Measurements from ENCODE around the gene RGL3.
"Not testable (repeated sequence)": the region's sequence is repeated elsewhere in the genome, so short reads cannot be mapped to it uniquely, and the experiment has no call there.

The RGL3 gene

DNA sequence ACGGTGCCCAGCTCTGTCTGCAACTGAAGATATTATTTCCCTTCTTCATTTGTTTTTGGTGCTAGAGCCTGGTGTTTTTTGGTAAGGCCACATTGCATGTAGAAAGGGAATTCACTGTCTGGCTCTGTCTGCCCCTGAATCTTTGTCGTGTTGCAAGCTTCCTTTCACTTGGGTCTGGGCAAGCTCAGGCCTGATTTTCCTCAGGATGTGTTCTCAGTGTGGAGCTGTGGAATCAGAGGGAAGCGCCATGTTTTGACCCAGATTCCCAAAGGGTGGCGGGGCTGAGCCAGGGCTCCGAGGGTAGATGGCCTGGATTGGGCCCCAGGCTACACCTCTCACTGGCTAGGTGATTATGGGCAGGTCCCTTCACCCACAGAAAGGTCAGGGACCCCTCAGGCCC, 24.9 kb upstream of the RGL3 start:
- no peak for DNase-seq (ENCODE audit: low read depth)
- no peak overlapping the region for H3K4me3 ChIP-seq (ENCODE audit: low read depth, low read length)
- TF ChIP-seq, protein P1, sequence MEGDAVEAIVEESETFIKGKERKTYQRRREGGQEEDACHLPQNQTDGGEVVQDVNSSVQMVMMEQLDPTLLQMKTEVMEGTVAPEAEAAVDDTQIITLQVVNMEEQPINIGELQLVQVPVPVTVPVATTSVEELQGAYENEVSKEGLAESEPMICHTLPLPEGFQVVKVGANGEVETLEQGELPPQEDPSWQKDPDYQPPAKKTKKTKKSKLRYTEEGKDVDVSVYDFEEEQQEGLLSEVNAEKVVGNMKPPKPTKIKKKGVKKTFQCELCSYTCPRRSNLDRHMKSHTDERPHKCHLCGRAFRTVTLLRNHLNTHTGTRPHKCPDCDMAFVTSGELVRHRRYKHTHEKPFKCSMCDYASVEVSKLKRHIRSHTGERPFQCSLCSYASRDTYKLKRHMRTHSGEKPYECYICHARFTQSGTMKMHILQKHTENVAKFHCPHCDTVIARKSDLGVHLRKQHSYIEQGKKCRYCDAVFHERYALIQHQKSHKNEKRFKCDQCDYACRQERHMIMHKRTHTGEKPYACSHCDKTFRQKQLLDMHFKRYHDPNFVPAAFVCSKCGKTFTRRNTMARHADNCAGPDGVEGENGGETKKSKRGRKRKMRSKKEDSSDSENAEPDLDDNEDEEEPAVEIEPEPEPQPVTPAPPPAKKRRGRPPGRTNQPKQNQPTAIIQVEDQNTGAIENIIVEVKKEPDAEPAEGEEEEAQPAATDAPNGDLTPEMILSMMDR (IDR thresholded peaks at IDR 0.05; ENCODE audit: low read depth, low read length, missing control alignments) = no peak
- in situ Hi-C loops (cut with HindIII; ENCODE audit: low sequenced_read_pairs) = no loop called here

DNA sequence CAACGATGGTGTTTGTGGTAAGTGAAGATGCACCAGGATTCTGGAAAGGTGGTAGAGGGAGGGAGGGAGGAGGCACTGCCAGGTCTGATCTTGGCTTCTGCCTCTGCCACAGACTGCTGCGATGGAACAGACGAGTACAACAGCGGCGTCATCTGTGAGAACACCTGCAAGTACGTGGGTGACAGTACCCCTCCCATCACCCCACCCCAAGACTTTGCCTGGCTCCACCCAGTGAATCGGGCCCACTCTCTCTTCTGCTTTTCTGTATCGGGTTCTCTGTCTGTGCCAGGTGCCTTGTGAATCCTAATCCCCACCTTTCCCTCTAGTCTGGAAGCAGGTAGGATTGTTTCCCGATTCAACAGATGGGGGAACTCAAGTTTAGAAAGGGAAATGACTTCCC, 18.8 kb upstream of the RGL3 start:
- TF ChIP-seq, protein P1 (IDR thresholded peaks at IDR 0.05; ENCODE audit: low read depth, low read length, missing control alignments) = no peak
- no peak for DNase-seq (ENCODE audit: low read depth)
- no peak overlapping the region for H3K4me3 ChIP-seq (ENCODE audit: low read depth, low read length)
- in situ Hi-C loops (cut with HindIII; ENCODE audit: low sequenced_read_pairs) = no loop called here

DNA sequence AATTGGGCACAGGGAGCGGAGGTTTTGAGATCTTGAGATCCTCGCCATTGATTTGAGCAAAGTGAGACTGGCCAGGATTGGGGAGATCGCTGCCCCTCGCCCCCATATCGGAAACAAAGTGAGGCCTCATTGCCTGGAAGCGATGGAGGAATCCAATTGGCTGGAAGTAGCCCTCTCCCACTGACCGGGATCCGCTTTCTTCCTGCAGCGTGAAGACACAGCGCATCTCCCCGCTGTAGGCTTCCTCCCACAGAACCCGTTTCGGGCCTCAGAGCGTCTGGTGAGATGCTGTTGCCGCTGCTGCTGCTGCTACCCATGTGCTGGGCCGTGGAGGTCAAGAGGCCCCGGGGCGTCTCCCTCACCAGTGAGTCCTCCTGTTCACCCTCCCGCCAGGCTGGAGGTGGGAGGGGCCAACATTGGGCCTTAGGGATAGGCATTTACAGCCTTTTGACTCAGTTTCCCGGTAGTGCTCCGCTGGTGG, 16.8 kb upstream of the RGL3 start:
- H3K4me3 ChIP-seq (ENCODE audit: low read depth, low read length) = peak overlapping the region; percentile 68
- no peak for DNase-seq (ENCODE audit: low read depth)
- TF ChIP-seq, protein P1 (IDR thresholded peaks at IDR 0.05; ENCODE audit: low read depth, low read length, missing control alignments) = no peak
- in situ Hi-C loops (cut with HindIII; ENCODE audit: low sequenced_read_pairs) = no loop called here

DNA sequence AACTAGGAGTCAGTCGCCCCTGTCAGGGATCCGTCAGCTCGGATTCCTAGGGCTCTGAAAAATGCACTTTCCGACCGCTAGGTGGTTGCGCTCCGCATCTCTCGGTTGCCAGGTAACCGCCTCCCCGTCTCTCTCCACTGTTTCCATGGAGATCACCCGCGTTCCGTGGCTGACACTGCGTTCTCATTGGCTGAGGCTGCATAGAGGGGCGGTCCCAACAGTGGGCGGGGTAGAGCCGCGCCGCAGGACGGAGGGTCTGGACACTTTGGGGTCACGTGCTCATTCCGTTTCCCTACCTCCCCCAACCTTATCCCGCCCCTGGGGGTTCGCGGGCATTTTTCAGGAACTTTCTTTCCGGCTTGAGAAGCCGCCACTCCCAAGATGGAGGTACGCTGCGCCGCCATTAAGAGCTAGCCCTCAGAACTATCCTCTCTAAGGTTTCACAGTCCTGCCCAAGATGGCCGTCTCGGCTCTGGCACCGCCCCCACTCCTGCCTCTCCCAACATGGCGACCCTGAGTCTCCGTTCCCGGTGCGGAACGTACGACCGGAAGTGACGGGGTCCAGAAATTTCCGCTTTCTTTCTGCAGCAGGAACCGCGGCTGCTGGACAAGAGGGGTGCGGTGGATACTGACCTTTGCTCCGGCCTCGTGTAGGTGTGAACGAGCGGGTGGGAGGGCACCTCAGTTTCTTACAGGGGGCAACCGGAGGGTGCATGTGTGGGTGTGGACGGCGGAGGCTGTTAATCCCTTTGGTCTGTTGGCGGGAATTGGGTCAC, 16.1 kb upstream of the RGL3 start, which contains the start of the genes ODAD3 and PRKCSH:
Gene ODAD3 (minus strand): TSS at position 65 of the 776 bp plus-strand sequence. CDS start 105 bp downstream, outside the sequence.
Gene PRKCSH (plus strand): TSS at position 579 of the 776 bp plus-strand sequence. CDS start 483 bp downstream, outside the sequence.
- in situ Hi-C loops (cut with HindIII; ENCODE audit: low sequenced_read_pairs) = no loop called here
- DNase-seq (ENCODE audit: low read depth) = peak; percentile 99
- TF ChIP-seq, protein P1 (IDR thresholded peaks at IDR 0.05; ENCODE audit: low read depth, low read length, missing control alignments) = peak; percentile 88
- H3K4me3 ChIP-seq (ENCODE audit: low read depth, low read length) = peak within 1 kb of the TSS; percentile 68

DNA sequence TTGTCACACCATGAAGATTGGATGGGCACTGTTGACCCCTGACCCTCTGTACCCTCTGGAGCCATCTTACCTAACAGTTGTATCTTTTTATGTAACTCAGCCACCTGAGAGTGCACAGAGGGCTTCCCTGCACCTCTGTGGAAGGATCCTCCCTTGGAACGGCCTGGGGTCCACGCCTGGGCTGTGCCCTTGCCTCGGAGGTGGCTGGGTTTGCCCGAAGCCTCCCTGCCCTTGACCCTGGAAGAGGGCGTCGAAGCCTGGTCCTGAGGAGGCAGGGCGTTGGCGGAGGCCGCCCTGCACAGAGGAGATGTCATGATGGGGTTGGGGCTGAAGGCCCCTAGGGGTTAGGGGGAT, 15.6 kb upstream of the RGL3 start:
- in situ Hi-C loops (cut with HindIII; ENCODE audit: low sequenced_read_pairs) = no loop called here
- peak overlapping the region; percentile 68 for H3K4me3 ChIP-seq (ENCODE audit: low read depth, low read length)
- DNase-seq (ENCODE audit: low read depth) = no peak
- TF ChIP-seq, protein P1 (IDR thresholded peaks at IDR 0.05; ENCODE audit: low read depth, low read length, missing control alignments) = no peak

DNA sequence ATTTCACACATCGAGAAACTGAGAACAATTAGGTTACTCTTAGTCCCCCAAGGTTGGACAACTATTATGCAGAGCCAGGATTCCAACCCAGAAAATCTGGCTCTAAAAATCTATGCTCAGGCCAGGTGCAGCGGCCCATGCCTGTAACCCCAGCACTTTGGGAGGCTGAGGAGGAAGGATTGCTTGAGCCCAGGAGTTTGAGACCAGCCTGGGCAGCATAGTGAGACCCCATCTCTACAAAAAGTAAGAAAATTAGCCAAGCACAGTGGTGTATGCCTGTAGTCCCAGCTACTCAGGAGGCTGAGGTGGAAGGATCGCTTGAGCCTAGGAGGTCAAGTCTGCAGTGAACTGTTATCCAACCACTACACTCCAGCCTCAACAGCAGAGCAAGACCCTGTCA, 14.4 kb upstream of the RGL3 start:
- in situ Hi-C loops (cut with HindIII; ENCODE audit: low sequenced_read_pairs); H3K4me3 ChIP-seq (ENCODE audit: low read depth, low read length); DNase-seq (ENCODE audit: low read depth): not testable (repeated sequence)

DNA sequence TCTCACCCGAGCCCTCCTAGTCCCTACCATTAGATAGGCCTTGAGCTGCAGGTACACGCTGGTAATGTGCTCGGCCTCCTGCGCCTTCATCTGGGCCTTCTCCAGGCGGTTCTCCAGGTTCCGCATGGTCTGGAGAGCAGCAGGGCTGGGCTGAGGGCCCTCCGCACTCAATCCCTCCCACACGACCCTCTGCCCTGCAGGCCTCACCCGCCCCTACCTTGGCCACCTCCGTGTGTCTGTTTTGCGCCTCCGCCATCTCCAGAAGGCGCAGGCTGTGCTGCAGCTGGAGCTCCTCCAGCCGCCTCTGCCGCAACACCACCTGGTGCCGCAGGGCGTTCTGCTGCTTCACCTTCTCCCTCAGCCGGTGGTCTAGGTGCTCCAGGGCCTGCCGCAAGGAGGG, 7.5 kb upstream of the RGL3 start:
- no peak overlapping the region for H3K4me3 ChIP-seq (ENCODE audit: low read depth, low read length)
- in situ Hi-C loops (cut with HindIII; ENCODE audit: low sequenced_read_pairs) = no loop called here
- TF ChIP-seq, protein P1 (IDR thresholded peaks at IDR 0.05; ENCODE audit: low read depth, low read length, missing control alignments) = no peak
- no peak for DNase-seq (ENCODE audit: low read depth)
